ENCODE measurements around the gene DOCK2. TPM values are rescaled to one million over a fixed set of nuclear protein-coding genes. Genes with fewer than 3 reads are reported as not detected.

DOCK2 gene
- total RNA-seq, 1 donor from 2014 or later: 6.5 TPM

GRCh38 chr5:169778622-169779596 lies 141.8 kb downstream of the DOCK2 start:
- DNase-seq (ENCODE audit: low spot score): no peak
- Mint-ChIP-seq H3K36me3 (ENCODE audit: low read depth, unreplicated experiment) (no peaks in the 10 kb centered on the region), H3K27me3 (ENCODE audit: unreplicated experiment) (no peaks in the 10 kb centered on the region), H3K4me1 (ENCODE audit: unreplicated experiment) (peaks cover 3% of the 10 kb centered on the region), H3K9me3 (ENCODE audit: unreplicated experiment) (no peaks in the 10 kb centered on the region), H3K27ac (ENCODE audit: unreplicated experiment) (no peak overlapping the region), H3K4me3 (ENCODE audit: unreplicated experiment) (no peak overlapping the region)
- no peak for TF ChIP-seq CTCF (IDR thresholded peaks at IDR 0.05; ENCODE audit: unreplicated experiment)

- Mint-ChIP-seq H3K4me3 (ENCODE audit: unreplicated experiment) (no peak overlapping the region), H3K27me3 (ENCODE audit: unreplicated experiment) (no peaks in the 10 kb centered on the region), H3K27ac (ENCODE audit: unreplicated experiment) (no peak overlapping the region)
These were observed 144.6 kb downstream of the DOCK2 start for GRCh38 chr5:169781420-169782345.

DNA sequence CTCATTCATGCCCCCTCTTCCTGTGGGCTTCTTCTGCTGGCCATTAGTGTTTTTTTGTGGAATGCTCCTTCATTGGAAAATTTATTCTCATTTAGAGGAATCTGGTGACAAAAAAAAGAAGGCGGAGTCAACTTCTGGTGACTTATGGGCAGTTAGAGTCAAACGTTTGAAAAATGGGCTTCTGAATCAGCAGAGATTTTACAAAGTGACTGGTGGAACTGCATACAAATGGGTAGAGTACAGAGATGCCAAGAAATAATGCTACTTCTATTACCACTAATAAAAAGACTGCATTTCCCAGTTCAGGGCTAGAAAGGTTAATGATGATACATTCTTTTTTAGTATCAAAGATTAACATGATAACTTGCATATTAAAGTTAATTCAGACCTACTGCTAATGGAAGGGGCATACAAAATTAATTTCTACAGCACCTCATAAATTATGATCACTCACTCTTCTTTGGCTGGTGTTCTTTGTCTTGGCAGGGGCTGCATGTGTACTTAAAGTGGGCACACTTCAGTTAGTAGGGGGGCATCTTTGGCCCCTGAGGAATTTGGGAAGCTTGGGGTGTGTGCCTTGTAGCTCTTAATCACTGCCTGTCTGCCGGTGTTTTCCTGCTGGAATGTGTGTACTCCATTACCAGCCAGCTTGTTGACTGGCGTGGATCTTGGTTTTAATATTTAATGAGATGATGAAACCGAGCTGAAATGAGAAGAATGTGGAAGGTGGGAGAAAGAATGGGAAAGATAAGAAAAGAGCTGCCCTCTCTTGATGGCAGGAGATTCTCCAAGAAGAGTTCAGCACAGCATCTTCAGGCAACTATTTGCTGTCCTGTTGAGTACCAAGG lies 148.9 kb downstream of the DOCK2 start:
- no peak for DNase-seq (ENCODE audit: low spot score)
- Mint-ChIP-seq H3K4me3 (ENCODE audit: unreplicated experiment) (no peak overlapping the region), H3K9me3 (ENCODE audit: unreplicated experiment) (no peaks in the 10 kb centered on the region), H3K27ac (ENCODE audit: unreplicated experiment) (no peak overlapping the region), H3K36me3 (ENCODE audit: low read depth, unreplicated experiment) (no peaks in the 10 kb centered on the region), H3K4me1 (ENCODE audit: unreplicated experiment) (no peaks in the 10 kb centered on the region), H3K27me3 (ENCODE audit: unreplicated experiment) (no peaks in the 10 kb centered on the region)
- TF ChIP-seq CTCF (IDR thresholded peaks at IDR 0.05; ENCODE audit: unreplicated experiment): no peak

More at GRCh38 chr5:169781420-169782345, 144.6 kb downstream of the DOCK2 start:
- no peak for DNase-seq (ENCODE audit: low spot score)
- Mint-ChIP-seq H3K9me3 (ENCODE audit: unreplicated experiment) (no peaks in the 10 kb centered on the region), H3K4me1 (ENCODE audit: unreplicated experiment) (peaks cover 3% of the 10 kb centered on the region), H3K36me3 (ENCODE audit: low read depth, unreplicated experiment) (no peaks in the 10 kb centered on the region)
- no peak for TF ChIP-seq CTCF (IDR thresholded peaks at IDR 0.05; ENCODE audit: unreplicated experiment)

- Mint-ChIP-seq H3K27me3 (ENCODE audit: unreplicated experiment) (no peaks in the 10 kb centered on the region), H3K36me3 (ENCODE audit: low read depth, unreplicated experiment) (no peaks in the 10 kb centered on the region), H3K4me3 (ENCODE audit: unreplicated experiment) (no peak overlapping the region), H3K4me1 (ENCODE audit: unreplicated experiment) (no peaks in the 10 kb centered on the region), H3K9me3 (ENCODE audit: unreplicated experiment) (no peaks in the 10 kb centered on the region), H3K27ac (ENCODE audit: unreplicated experiment) (no peak overlapping the region)
- no peak for DNase-seq (ENCODE audit: low spot score)
- TF ChIP-seq CTCF (IDR thresholded peaks at IDR 0.05; ENCODE audit: unreplicated experiment): no peak
These were observed 151.1 kb downstream of the DOCK2 start for GRCh38 chr5:169788168-169788567.

Data from endothelial cell (in vitro differentiated cells).